Psoas muscle (tissue), 8 donors: ENCODE data around the gene CRYGS. TPM values are rescaled to one million over a fixed set of nuclear protein-coding genes. Genes with fewer than 3 reads are reported as not detected.

Source experiments
- ATAC-seq, 4 donors: fragments of 200-7000 bp; cut with Tn5 transposase; one replicate each; pipeline ENCODE4 v1.9.1; 2020; ENCODE audit warnings: moderate library complexity in 3 of 4, mild to moderate bottlenecking in 2 of 4
- DNase-seq, 2 donors: peaks; one replicate each; pipeline ENCODE4 v3.0.0-alpha.2; 2020
- H3K27ac ChIP-seq: fragments of 200-600 bp; one replicate; pipeline ENCODE4 v1.8.0; 2022
- H3K27me3 ChIP-seq, 3 donors: fragments of 200-600 bp in 1 of 3; one replicate each; pipeline versions ENCODE4 v1.6.1 to v1.8.0; 2013 to 2022; ENCODE audit warnings: low read length in 2 of 3, mild to moderate bottlenecking in 2 of 3, moderate library complexity in 1 of 3; ENCODE audit not compliant: insufficient read depth in 3 of 3
- H3K36me3 ChIP-seq, 2 donors: fragments of 200-600 bp in 1 of 2; one replicate each; pipeline versions ENCODE4 v1.6.1 to v1.8.0; 2013 to 2022; ENCODE audit warnings: low read depth in 1 of 2, mild to moderate bottlenecking in 1 of 2, moderate library complexity in 1 of 2; ENCODE audit not compliant: insufficient read depth in 1 of 2
- H3K4me1 ChIP-seq: fragments of 200-600 bp; one replicate; pipeline ENCODE4 v1.8.0; 2022
- H3K4me3 ChIP-seq: fragments of 200-600 bp; one replicate; pipeline ENCODE4 v1.8.0; 2022; ENCODE audit warnings: mild to moderate bottlenecking
- H3K9me3 ChIP-seq: fragments of 200-600 bp; one replicate; pipeline ENCODE4 v1.8.0; 2022
- WGBS, 3 donors: extraction: QIAGEN DNeasy Blood & Tissue Kit; methylation state at CpG; one replicate each; pipeline versions ENCODE4 v1.1.6 to v1.1.7; 2013; 5-methylcytosine and 5-hydroxymethylcytosine counted together
- intact Hi-C, 2 donors: fragments of 100-400 bp; cut with DNase I; formaldehyde crosslinking; loops; one replicate each; pipeline versions ENCODE4 v1.11.0 to v1.14.2; 2022
- polyA plus RNA-seq, 3 donors: library from polyadenylated mRNA; stranded (reverse); fragments of 200-250 nt; gene quantifications; one replicate each; pipeline ENCODE4 v1.2.3, GENCODE V29; 2013
- total RNA-seq, 4 donors: library from RNA; stranded (reverse); fragmentation: NEBNext Ultra II Directional in 2 of 4; extraction: Animal tissue kit (Norgen Biotek cat#: 25700) in 2 of 4; gene quantifications; one replicate each; pipeline versions ENCODE4 v1.2.1 to v1.2.4, GENCODE V29; 2021 to 2023
- TF ChIP-seq, protein P1 (sequence below): fragments of 200-600 bp; IDR thresholded peaks from one replicate; pipeline ENCODE4 v1.8.0; 2022; ENCODE audit warnings: antibody characterized with exemption
- donor health status: healthy with polysubstance abuse.
- donor health status: DM: no; HTN: no; CAD: no; lungs with moderate emphysema.
- donor health status: Bipolar disorder and iron deficiency.
- donor health status: healthy.
- donor health status: DM: yes; HTN: yes; CAD: no.
- donor health status: DM: no; HTN: no; CAD: no.
- donor health status: DM: no; HTN: no; CAD: no.
- donor health status: DM: yes; HTN: yes; CAD: no.

The CRYGS gene
- total and polyA plus RNA-seq, 7 donors = 0.30 to 1.0 (median 0.56) TPM

DNA sequence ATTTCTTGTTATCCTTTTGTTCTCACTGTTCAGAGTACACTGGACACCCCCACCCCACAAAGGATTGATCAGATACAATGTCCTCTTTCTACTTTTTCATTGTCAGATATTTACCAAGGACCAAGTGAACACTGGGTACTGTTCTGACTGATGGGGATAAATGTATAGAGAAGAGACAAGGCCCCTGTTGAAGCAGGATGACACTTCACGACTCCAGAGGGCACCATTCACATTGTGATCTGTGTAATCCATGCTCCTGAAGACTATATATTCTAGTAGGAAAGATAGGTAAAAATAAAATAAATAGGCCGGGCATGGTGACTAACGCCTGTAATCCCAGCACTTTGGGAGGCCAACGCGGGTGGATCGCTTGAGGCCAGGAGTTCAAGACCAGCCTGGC is 7.2 kb upstream of the CRYGS start:
- 91 to 93% (median 91%) methylated on average over 6 of the region's 6 CpGs for WGBS, 3 donors
- Histone ChIP-seq H3K36me3 (peaks cover 3 to 98% of the 10 kb centered on the region in 2 donors), H3K4me3 (no peak overlapping the region), H3K9me3 (no peaks in the 10 kb centered on the region), H3K27me3 (no peaks in the 10 kb centered on the region), H3K27ac (no peak overlapping the region), H3K4me1 (no peaks in the 10 kb centered on the region)
- TF ChIP-seq, protein P1, sequence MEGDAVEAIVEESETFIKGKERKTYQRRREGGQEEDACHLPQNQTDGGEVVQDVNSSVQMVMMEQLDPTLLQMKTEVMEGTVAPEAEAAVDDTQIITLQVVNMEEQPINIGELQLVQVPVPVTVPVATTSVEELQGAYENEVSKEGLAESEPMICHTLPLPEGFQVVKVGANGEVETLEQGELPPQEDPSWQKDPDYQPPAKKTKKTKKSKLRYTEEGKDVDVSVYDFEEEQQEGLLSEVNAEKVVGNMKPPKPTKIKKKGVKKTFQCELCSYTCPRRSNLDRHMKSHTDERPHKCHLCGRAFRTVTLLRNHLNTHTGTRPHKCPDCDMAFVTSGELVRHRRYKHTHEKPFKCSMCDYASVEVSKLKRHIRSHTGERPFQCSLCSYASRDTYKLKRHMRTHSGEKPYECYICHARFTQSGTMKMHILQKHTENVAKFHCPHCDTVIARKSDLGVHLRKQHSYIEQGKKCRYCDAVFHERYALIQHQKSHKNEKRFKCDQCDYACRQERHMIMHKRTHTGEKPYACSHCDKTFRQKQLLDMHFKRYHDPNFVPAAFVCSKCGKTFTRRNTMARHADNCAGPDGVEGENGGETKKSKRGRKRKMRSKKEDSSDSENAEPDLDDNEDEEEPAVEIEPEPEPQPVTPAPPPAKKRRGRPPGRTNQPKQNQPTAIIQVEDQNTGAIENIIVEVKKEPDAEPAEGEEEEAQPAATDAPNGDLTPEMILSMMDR = no peak
- DNase-seq = no peak
- ATAC-seq = no peak
- intact Hi-C loops = no loop called here

DNA sequence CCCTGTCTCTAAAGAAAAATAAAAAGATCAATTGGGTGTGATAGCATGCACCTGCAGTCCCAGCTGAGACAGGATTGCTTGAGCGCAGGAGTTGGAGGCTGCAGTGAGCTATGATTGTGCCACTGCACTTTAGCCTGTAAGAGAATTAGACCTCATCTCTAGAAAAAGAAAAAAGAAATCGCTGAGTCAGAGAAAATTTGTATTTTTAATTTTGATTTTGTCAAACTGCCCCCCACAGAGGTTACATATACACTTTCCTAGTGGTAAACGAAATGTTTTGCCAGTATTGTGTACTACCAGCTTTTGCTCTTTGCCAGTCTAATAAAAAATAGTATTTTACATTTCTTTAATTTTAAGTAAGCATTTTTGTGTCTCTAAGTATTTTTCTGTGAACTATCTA is 5.3 kb upstream of the CRYGS start:
- Histone ChIP-seq H3K27ac (no peak overlapping the region), H3K36me3 (peaks cover 3 to 95% of the 10 kb centered on the region in 2 donors), H3K4me3 (no peak overlapping the region), H3K27me3 (no peaks in the 10 kb centered on the region), H3K9me3 (no peaks in the 10 kb centered on the region), H3K4me1 (no peaks in the 10 kb centered on the region)
- no peak for ATAC-seq
- DNase-seq = no peak
- WGBS, 3 donors = 96 to 97% (median 96%) methylated on average over 3 of the region's 3 CpGs
- intact Hi-C loops = no loop called here
- TF ChIP-seq, protein P1 = no peak

DNA sequence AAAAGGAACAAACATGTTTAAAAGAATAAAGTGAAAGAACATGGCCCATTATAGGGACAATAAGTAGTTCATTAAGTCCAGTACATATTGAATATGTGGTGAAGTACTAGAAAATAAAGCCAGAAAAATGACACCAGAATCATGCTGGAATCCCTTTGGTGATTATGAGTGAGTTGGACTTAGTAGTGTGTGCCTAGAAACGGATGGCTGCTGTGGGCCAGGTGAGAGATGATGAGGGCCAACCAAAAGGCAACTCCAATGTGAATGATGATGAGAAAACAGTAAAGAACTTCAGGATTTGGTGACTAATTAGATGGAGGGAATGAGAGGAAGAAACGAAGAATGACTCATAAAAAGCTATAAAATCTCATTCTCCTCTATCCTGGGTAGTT is 3.3 kb downstream of the CRYGS start:
- no peak overlapping the region for H3K27ac ChIP-seq
- H3K27me3 ChIP-seq = no peaks in the 10 kb centered on the region
- TF ChIP-seq, protein P1 = no peak
- ATAC-seq = no peak
- peaks cover 4 to 41% of the 10 kb centered on the region in 2 donors for H3K36me3 ChIP-seq
- intact Hi-C loops = loop anchor here (1.0 to 5.0 kb wide), 4 partner anchors 282 to 559 kb away; no protein-coding TSS in a partner anchor
- 40 to 67% (median 57%) methylated on average over 2 of the region's 2 CpGs for WGBS, 3 donors
- H3K4me3 ChIP-seq = no peak overlapping the region
- no peaks in the 10 kb centered on the region for H3K9me3 ChIP-seq
- no peaks in the 10 kb centered on the region for H3K4me1 ChIP-seq
- DNase-seq = no peak

DNA sequence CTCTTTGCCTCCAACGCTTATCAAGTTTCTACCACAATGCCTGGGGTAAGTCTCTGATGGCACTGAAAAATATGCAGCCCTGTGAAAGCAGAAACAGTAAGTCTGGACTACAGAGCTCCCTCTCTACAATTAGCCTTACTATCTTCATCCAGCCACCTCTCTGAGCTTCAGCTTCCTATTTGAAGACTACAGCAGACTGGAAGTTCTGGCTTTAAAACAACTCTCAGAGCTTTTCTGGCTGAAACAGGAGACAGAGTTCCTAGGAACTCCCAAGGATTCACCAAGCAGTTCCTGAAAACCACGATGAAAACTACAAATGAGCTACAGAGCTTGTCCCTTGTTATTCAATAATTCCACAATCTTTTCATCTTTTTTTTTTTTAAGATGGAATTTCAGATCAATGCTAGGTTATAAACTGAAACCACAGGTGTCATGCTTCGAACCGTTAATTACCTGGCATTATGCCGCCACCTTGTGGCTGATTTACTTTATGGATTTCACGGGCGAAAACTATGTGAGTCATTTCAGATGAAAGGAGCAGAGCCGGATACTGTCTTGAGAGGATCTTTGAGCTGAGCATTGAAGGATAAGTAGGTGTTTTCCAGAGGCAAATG is 3.9 kb downstream of the CRYGS start:
- intact Hi-C loops = loop anchor here (1.0 to 5.0 kb wide), 4 partner anchors 281 to 558 kb away; no protein-coding TSS in a partner anchor

More for the DNA sequence above, 3.9 kb downstream of the CRYGS start:
- peak overlapping the region; percentile 33 for H3K4me3 ChIP-seq
- H3K27ac ChIP-seq = no peak overlapping the region
- peaks cover 4 to 38% of the 10 kb centered on the region in 2 donors for H3K36me3 ChIP-seq
- H3K4me1 ChIP-seq = no peaks in the 10 kb centered on the region
- WGBS, 3 donors = 9 to 10% (median 9%) methylated on average over 8 of the region's 8 CpGs
- no peaks in the 10 kb centered on the region for H3K9me3 ChIP-seq
- TF ChIP-seq, protein P1 = peak; percentile 71
- no peaks in the 10 kb centered on the region for H3K27me3 ChIP-seq
- ATAC-seq (peak; percentile 68 to 97 (median 84)), DNase-seq (peak in 1 of 2 donors; percentile 24)
